Smooth muscle cell (in vitro differentiated cells): ENCODE measurements around the gene SLC17A8. TPM values are rescaled to one million over a fixed set of nuclear protein-coding genes. Genes with fewer than 3 reads are reported as not detected.

ENCODE experiments used
- DNase-seq: peaks from one replicate; lab custom pipeline; 2025; ENCODE audit not compliant: unreplicated experiment; lab: John Stamatoyannopoulos, UW
- H2AFZ ChIP-seq: fragments of 200-600 bp; sonication (generic); 2 replicates; pipeline ENCODE4 v1.6.0; 2016; ENCODE audit warnings: antibody characterized with exemption, low read depth, mild to moderate bottlenecking
- H3F3A ChIP-seq: fragments of 200-600 bp; sonication (generic); 2 replicates; pipeline ENCODE4 v1.6.0; 2017; ENCODE audit warnings: antibody characterized with exemption, low read depth
- H3K27ac ChIP-seq: fragments of 200-600 bp; sonication (generic); 2 replicates; pipeline ENCODE4 v1.5.1; 2016; ENCODE audit warnings: low read depth, mild to moderate bottlenecking
- H3K27me3 ChIP-seq: fragments of 200-600 bp; sonication (generic); 2 replicates; pipeline ENCODE4 v1.6.1; 2016; ENCODE audit warnings: low read depth, mild to moderate bottlenecking
- H3K36me3 ChIP-seq: fragments of 200-600 bp; sonication (generic); 2 replicates; pipeline ENCODE4 v1.5.1; 2016; ENCODE audit warnings: low read depth
- H3K4me1 ChIP-seq: fragments of 200-600 bp; sonication (generic); 2 replicates; pipeline ENCODE4 v1.5.1; 2016; ENCODE audit warnings: low read depth
- H3K4me2 ChIP-seq: fragments of 200-600 bp; sonication (generic); 2 replicates; pipeline ENCODE4 v1.6.0; 2016; ENCODE audit warnings: mild to moderate bottlenecking
- H3K4me3 ChIP-seq: fragments of 200-600 bp; sonication (generic); 2 replicates; pipeline ENCODE4 v1.5.1; 2016; ENCODE audit warnings: mild to moderate bottlenecking
- H3K79me2 ChIP-seq: fragments of 200-600 bp; sonication (generic); 2 replicates; pipeline ENCODE4 v1.6.0; 2016; ENCODE audit warnings: low read depth, mild to moderate bottlenecking
- H3K9ac ChIP-seq: fragments of 200-600 bp; sonication (generic); 2 replicates; pipeline ENCODE4 v1.6.0; 2016; ENCODE audit warnings: low read depth
- H3K9me3 ChIP-seq: fragments of 200-600 bp; sonication (generic); replicated peaks from 2 replicates; pipeline ENCODE4 v1.5.1; 2016; ENCODE audit warnings: low read depth
- H4K20me1 ChIP-seq: fragments of 200-600 bp; sonication (generic); 2 replicates; pipeline ENCODE4 v1.6.0; 2016; ENCODE audit warnings: low read depth
- CTCF ChIP-seq: fragments of 200-600 bp; sonication (generic); IDR thresholded peaks from 2 replicates; pipeline ENCODE4 v1.5.1; 2017; ENCODE audit warnings: borderline replicate concordance, mild to moderate bottlenecking, antibody characterized with exemption; ENCODE audit not compliant: insufficient read depth, poor library complexity, severe bottlenecking
- WGBS: methylation state at CpG from one replicate; pipeline ENCODE4 v1.1.7; 2016; ENCODE audit warnings: low lambda C conversion rate; 5-methylcytosine and 5-hydroxymethylcytosine counted together
- polyA plus RNA-seq: library from polyadenylated mRNA; unstranded; fragments of >200 nt; fragmentation: Nextera tagmentation; extraction: Ambion mirVana; gene quantifications from 2 replicates; pipeline ENCODE4 v1.2.1, GENCODE V29; 2016
- total RNA-seq: library from RNA; depleted of rRNA; stranded (reverse); fragments of >200 nt; gene quantifications from 2 replicates; pipeline ENCODE4 v1.2.3, GENCODE V29; 2014

The SLC17A8 gene
- total and polyA plus RNA-seq, 2 experiments from 2014 or later: not detected

- H3K4me3 ChIP-seq: no peak overlapping the region
- no peak overlapping the region for H2AFZ ChIP-seq
Observed at GRCh38 chr12:100464529-100464928, 107.7 kb downstream of the SLC17A8 start.

GRCh38 chr12:100468126-100468525, 111.3 kb downstream of the SLC17A8 start:
- Histone ChIP-seq H3K4me1 (peaks cover 8% of the 10 kb centered on the region), H3K4me2 (no peak overlapping the region), H3K36me3 (no peaks in the 10 kb centered on the region), H3K9me3 (no peaks in the 10 kb centered on the region), H4K20me1 (no peaks in the 10 kb centered on the region), H3F3A (no peaks in the 10 kb centered on the region), H2AFZ (no peak overlapping the region), H3K9ac (no peak overlapping the region), H3K4me3 (no peak overlapping the region), H3K27me3 (no peaks in the 10 kb centered on the region), H3K79me2 (no peaks in the 10 kb centered on the region), H3K27ac (no peak overlapping the region)
- no peak for DNase-seq
- no peak for TF ChIP-seq CTCF

More at GRCh38 chr12:100464529-100464928, 107.7 kb downstream of the SLC17A8 start:
- Histone ChIP-seq H3F3A (no peaks in the 10 kb centered on the region), H3K27ac (no peak overlapping the region), H3K9me3 (no peaks in the 10 kb centered on the region), H3K36me3 (no peaks in the 10 kb centered on the region), H3K9ac (no peak overlapping the region), H4K20me1 (no peaks in the 10 kb centered on the region), H3K4me2 (no peak overlapping the region), H3K27me3 (peaks cover 3% of the 10 kb centered on the region), H3K4me1 (peaks cover 15% of the 10 kb centered on the region), H3K79me2 (no peaks in the 10 kb centered on the region)
- no peak for TF ChIP-seq CTCF
- no peak for DNase-seq
- WGBS: 87% methylated on average over 1 of the region's 1 CpG

Other genes with a start within 250 kb of the SLC17A8 start
- gene BLTP3B, start 214.2 kb upstream of the SLC17A8 start, total RNA-seq: 27.3 and 34.0 TPM in 2 replicates
- gene BLTP3B, start 214.2 kb upstream of the SLC17A8 start, polyA plus RNA-seq: 8.5 and 8.9 TPM in 2 replicates
- 27.3 and 57.3 TPM in 2 replicates for gene ACTR6, start 156.3 kb upstream of the SLC17A8 start, total RNA-seq
- 19.7 and 21.7 TPM in 2 replicates for gene ACTR6, start 156.3 kb upstream of the SLC17A8 start, polyA plus RNA-seq
- 4.1 and 13.5 TPM in 2 replicates for gene DEPDC4, start 90.0 kb upstream of the SLC17A8 start, total RNA-seq
- gene DEPDC4, start 90.0 kb upstream of the SLC17A8 start, polyA plus RNA-seq: 0.49 and 1.2 TPM in 2 replicates
- 105 and 123 TPM in 2 replicates for gene SCYL2, start 89.9 kb upstream of the SLC17A8 start, total RNA-seq
- 20.4 and 24.3 TPM in 2 replicates for gene SCYL2, start 89.9 kb upstream of the SLC17A8 start, polyA plus RNA-seq
- gene NR1H4, start 116.8 kb downstream of the SLC17A8 start, total RNA-seq: not detected in 2 replicates
- gene NR1H4, start 116.8 kb downstream of the SLC17A8 start, polyA plus RNA-seq: not detected in 2 replicates
- 5.8 and 10.1 TPM in 2 replicates for gene GAS2L3, start 216.6 kb downstream of the SLC17A8 start, total RNA-seq
- 1.2 and 2.2 TPM in 2 replicates for gene GAS2L3, start 216.6 kb downstream of the SLC17A8 start, polyA plus RNA-seq